Amniotic epithelial cell (primary cell): ENCODE results near the gene LINGO3.

Experiments
- DNase-seq: peaks from one replicate; pipeline ENCODE4 v3.0.0-alpha.2; 2010; ENCODE audit warnings: low read depth

The LINGO3 gene

DNA sequence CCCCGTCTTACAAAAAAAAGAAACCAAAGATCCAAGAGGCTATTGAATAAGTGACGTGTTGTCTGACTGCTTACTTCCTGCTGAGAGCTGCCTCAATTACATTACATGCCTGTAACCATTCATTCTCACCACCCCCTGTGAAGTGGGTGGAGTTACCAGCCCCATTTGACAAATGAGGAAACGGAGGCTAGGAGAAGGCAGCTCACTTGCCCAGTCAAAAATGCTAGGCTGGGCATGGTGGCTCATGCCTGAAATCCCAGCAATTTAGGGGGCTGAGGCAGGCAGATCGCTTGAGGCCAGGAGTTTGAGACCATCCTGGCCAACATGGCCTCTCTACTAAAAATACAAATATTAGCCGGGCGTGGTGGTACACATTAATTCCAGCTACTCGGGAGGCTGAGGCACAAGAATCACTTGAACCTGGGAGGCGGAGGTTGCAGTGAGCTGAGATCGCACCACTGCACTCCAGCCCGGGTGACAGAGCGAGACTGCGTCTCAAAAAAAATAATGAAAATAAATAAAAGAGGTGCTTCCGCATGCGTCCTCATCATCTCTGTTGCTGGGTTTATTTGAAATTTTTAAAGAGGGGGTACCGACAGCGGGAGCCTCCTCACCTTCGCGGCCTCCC lies 19.9 kb upstream of the LINGO3 start:
- peak; percentile 83 for DNase-seq

- DNase-seq: no peak
Observed at GRCh38 chr19:2326699-2327360, 18.9 kb upstream of the LINGO3 start.

GRCh38 chr19:2325281-2326046 lies 17.5 kb upstream of the LINGO3 start:
- DNase-seq: no peak

GRCh38 chr19:2324220-2324948 lies 16.4 kb upstream of the LINGO3 start:
- DNase-seq: no peak

DNA sequence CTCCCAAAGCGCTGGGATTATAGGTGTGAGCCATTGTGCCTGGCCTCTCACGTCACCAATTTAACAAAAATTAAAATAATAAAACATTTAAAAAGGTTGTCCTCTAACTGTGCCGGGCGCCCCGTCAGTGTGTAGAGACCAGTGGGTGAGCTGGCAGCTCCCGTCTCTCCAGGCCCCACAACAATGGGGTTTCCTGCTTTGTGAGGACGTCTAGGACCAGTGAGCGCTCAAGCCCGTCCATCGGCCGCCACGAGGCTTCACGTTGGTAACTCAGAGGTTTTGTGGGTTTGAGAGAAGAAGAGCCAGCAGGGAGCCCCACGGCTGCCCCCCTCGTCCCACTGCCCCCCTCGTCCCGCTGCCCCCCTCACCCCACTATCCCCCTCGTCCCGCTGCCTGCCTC lies 15.8 kb upstream of the LINGO3 start:
- DNase-seq: no peak

GRCh38 chr19:2321565-2322283 lies 13.8 kb upstream of the LINGO3 start:
- no peak for DNase-seq

DNA sequence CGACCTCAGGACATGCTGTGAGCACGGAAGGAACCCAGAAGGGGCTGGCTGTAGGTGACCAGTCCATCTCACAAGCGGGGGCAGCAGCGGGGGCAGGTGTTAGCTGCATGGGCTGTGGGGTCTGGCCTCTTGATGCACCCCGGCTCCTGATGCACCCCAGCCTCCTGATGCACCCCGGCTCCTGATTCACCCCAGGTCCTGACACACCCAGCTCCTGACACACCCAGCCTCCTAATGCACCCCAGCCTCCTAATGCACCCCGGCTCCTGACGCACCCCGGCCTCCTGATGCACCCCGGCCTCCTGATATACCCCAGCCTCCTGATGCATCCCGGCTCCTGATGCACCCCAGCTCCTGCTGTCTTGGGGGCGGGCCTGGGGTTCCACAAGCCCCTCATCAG lies 13.0 kb upstream of the LINGO3 start:
- DNase-seq: no peak

GRCh38 chr19:2320049-2320448 lies 12.1 kb upstream of the LINGO3 start:
- no peak for DNase-seq

DNA sequence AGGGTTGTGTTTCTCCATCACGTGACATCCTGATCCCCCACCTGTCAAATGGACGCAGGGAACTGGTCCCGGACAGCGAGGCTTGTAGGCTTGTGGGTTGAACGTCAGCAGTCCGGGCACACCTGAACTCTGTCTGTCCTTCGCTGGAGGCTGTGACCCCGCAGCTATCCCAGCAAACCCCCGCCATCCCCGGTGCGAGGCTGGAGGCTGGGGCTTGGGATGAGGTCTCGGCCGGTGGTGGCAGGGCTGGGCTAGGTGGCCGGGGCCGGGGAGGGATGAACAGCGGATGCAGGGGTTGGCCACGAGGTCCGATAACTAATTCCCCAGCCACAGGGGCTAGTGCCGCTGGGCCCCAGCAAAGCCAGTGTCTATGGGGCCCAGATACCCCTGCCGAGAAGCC lies 11.6 kb upstream of the LINGO3 start:
- no peak for DNase-seq

- no peak for DNase-seq
Observed at GRCh38 chr19:2318923-2319322, 11.0 kb upstream of the LINGO3 start.

- DNase-seq: no peak
Observed at GRCh38 chr19:2317756-2318155, 9.8 kb upstream of the LINGO3 start.

DNA sequence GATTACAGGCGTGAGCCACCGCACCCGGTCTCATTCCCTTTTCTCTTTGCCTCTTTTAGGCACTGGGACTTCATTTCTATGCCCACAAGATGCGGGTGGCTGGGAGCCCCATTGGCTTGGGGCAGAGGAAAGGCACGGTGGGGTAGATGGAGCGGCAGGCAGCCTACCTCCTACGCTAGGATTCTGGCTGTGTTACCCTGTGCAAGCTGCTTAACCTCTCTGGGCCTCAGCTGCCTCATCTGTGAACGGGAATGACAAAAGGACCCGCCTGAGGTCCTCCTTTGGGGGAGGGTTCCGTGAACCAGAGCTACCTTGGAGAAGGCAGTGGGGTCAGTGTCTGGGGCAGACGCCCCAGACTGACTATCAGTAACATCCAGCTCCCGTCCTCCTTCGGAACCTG lies 9.3 kb upstream of the LINGO3 start:
- no peak for DNase-seq

- DNase-seq: peak; percentile 61
Observed at GRCh38 chr19:2315818-2316353, 7.9 kb upstream of the LINGO3 start.

DNA sequence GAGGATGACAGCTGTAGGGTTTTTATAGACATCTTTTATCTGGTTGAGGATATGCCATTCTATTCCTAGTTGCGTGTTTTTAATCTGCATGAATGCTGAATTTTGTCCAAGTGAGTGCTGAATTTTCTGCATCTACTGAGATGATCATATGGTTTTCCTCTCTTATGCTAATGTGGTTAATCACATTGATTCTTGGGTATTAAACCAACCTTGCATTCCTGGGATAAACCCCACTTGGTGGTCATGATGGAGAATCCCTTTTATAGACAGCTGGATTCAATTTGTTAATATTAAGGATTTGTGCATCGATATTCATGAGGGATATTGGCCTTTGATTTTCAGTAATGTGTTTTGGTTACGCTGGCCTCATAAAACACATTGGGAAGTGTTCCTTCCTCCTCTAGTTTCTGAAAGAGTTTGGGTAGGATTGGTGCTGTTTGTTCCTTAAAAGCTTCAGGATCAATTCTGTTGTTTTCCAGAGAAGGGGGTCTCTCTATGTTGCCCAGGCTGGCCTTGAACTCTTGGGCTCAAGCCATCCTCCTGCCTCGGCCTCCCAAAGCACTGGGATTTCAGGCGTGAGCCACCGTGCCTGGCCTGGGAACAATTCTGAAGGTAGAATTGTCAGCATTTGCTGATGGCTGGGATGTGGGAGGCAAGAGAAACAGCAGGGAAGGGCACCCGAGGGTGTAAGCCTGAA lies 7.3 kb upstream of the LINGO3 start:
- no peak for DNase-seq

- no peak for DNase-seq
Observed at GRCh38 chr19:2312820-2313501, 5.0 kb upstream of the LINGO3 start.

GRCh38 chr19:2311093-2311492 lies 3.1 kb upstream of the LINGO3 start:
- no peak for DNase-seq

DNA sequence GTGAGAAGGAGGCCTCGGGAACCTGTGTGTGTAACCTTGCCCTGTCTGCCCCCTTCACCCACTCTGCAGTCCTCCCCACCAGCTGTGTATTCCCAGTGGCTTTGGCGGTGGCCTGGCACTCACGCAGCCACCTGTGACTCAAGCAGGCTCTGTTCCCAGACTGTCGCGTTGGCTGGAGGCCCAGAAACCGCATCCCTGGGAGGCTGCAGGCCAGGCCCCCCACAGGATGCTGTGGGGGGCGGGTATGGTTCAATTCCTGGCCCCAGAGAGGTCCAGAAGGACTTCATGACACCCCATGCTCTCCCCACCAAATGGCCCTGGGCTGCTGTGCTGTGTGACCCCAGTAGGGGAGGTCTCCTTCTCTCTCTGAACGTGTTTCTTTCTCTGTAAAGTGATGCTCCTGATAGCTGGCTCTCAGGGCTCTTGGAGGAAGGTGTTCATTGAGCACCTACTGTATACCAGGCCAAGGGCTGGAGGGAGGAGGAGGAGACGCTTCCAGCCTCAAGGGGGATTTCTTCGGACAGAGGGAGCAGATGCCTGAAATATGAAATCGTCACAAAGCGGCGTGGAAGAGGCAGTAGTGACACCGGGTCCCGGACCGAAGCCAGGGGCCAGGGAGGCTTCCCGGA lies 1.9 kb upstream of the LINGO3 start:
- DNase-seq: no peak

DNA sequence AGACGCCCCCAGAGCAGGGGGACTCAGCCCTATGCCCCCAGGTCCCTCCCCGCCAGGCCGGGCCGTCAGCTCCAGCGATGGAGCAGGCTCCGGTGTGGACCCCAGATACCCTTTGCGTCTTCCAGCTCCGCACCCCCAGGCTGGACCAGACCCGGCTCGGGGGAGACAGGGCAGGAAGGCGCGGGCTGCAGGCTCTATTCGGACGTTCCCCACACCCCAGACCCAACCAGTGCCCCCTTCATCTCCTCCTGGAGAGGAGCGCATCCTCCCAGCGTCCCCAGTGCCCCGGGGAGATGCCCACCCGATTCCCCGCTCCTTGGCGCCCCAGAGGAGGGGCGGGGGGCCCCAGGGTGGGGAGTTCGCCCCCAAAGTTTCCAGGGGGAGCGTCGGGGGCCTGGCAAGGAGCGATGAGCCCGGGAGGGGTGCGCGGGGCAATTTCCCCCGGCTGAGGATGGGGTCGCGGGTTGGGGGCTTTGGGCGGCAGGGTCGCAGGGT lies 389 bp downstream of the LINGO3 start:
- DNase-seq: no peak

DNA sequence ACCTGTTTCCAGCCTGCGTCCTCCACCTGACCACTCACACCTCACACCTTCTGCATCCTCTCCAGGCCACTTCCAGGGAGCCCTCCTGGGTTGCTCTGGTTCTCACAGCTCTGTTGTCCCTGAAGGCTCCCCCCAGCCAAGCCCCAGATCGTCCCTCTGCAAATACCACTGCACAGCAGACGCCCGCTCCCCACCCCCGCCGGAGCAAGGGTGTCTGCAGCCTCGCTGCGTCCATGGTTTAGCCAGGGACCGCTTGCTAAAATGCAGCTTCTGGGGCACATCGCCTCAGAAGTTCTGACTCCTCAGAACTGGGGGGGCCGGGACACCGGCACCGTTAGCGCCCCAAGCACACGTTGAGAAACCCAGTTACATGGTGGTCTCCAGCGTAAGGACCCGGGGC lies 983 bp downstream of the LINGO3 start:
- no peak for DNase-seq

GRCh38 chr19:2306281-2306806 lies 1.6 kb downstream of the LINGO3 start:
- DNase-seq: no peak
